NCI-H2196 (cell line): ENCODE data around the gene SLC49A4.

Source experiments
- DNase-seq: peaks from one replicate; lab custom pipeline; 2025; ENCODE audit not compliant: unreplicated experiment; lab: John Stamatoyannopoulos, UW

The SLC49A4 gene

GRCh38 chr3:122784436-122784835 lies 10.4 kb upstream of the SLC49A4 start:
- no peak for DNase-seq

GRCh38 chr3:122785231-122785630 lies 9.6 kb upstream of the SLC49A4 start:
- DNase-seq = no peak

DNA sequence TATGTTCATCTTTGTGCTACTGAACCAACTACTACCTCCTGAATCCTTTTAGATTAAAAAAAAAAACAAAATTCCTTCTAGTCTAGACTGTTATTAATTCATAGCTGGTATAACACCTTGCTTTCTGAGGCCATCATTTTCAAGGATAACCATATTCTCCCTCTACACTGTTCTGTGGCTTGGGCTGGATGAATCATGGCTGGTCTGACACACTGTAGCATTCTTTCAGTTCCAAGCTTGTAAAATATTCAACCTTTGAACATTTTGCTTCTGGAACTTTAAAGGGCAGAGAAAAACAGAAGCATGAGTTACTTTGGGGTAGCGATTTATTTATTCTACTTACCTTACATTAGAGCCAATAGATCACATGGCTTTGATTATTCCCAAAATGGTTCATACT lies 8.8 kb upstream of the SLC49A4 start:
- no peak for DNase-seq

DNA sequence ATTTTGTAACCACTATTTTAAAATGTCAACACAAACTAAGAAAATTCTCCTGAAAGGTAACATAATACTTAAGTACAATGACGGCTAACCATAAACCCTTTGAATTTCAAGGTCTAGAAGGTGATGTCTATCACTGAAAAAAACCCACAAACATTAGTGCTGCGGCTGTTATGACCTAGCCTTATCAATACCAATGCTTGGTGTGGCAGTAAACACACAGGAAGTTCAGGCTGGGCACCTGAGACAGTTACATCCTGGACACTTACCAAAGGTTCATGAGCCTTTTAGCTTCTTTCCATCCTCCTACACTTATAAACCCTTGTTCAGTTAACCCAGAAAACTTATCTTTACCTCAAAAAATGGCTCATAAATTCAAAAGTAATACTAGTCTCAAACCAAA lies 7.0 kb upstream of the SLC49A4 start:
- no peak for DNase-seq

DNA sequence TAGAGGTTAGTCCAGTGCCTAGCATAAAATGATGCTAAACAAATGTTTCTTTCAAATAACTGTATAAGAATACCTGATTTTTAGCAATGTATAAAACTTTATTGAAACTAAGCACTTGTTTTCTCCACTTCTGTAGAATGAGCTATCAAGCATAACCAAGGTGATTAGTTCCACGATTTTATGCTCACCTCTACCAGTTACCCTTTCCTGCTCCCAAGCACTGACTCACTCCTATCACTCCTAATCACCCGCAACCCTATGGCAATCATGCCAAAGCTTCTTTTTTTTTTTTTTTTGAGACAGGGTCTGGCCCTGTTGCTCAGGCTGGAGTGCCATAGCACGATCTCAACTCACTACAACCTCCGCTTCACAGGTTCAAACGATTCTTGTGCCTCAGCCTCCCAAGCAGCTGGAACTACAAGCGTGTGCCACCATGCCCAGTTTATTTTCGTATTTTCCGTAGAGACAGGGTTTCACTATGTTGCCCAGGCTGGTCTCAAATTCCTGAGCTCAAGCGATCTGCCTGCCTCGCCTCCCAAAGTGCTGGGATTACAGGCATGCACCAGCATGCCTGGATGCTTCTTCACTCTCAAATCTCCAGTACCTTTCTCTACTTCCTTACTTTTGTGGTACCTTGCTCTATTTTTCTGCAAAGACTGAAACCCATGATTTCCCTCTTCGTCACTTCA lies 5.1 kb upstream of the SLC49A4 start:
- DNase-seq = no peak

- DNase-seq = no peak
These were observed 1.1 kb upstream of the SLC49A4 start, which contains the start of gene HSPBAP1 for GRCh38 chr3:122793568-122794416. Gene HSPBAP1, minus strand, starts transcription at chr3:122793831. Its CDS starts 151 bp downstream, at chr3:122793680.

- DNase-seq = no peak
These were observed 438 bp upstream of the SLC49A4 start for GRCh38 chr3:122794483-122794778.

DNA sequence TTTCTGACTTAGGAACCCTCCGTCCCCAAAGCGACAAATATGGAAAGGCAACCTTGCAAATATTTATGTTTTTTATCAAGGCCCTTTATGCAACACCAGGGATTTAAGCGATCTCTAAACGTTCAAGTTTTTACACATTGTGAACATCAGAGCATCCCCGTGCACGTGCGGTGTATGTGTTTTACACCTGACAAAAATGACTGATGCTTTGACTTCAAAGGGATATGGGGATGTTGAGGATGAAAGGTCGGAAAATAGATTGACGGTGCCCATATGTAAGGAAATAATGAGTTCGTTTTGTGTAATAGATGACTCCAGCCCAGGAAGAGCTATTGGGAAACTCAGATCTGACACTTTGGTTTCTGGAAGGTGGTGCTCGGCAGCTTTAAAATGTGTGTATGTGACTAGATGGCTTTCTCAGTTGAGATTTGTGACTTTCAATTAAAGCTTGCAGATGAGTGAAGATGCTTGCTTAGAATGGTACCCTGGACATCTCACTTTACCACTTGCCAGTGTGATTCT lies 866 bp downstream of the SLC49A4 start:
- no peak for DNase-seq

- no peak for DNase-seq
These were observed 2.4 kb downstream of the SLC49A4 start for GRCh38 chr3:122797291-122797690.

GRCh38 chr3:122799322-122799721 lies 4.5 kb downstream of the SLC49A4 start:
- no peak for DNase-seq

DNA sequence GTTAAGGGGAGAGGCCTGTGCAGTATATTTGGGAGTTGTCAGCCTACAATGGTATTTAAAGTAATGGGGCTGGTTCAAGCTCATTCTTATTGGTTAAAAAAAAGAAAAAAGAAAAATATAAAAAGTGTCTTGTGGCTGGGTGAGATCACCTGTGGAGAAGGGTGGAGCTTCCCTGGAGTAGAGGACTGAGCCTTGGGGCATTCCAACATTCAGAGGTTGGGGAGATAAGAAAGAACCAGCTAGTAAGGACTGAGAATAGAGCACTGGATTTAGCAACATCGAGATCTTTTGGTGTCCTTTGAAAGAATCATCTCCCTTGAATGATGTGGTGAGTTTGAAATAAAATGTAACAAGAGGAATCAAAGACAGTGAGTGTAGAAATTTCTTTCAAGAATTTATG lies 5.2 kb downstream of the SLC49A4 start:
- no peak for DNase-seq

- DNase-seq = no peak
These were observed 5.9 kb downstream of the SLC49A4 start for GRCh38 chr3:122800706-122801237.

- no peak for DNase-seq
These were observed 7.5 kb downstream of the SLC49A4 start for GRCh38 chr3:122802323-122802722.

GRCh38 chr3:122803977-122804376 lies 9.1 kb downstream of the SLC49A4 start:
- DNase-seq = no peak

GRCh38 chr3:122810734-122811133 lies 15.9 kb downstream of the SLC49A4 start:
- DNase-seq = no peak

DNA sequence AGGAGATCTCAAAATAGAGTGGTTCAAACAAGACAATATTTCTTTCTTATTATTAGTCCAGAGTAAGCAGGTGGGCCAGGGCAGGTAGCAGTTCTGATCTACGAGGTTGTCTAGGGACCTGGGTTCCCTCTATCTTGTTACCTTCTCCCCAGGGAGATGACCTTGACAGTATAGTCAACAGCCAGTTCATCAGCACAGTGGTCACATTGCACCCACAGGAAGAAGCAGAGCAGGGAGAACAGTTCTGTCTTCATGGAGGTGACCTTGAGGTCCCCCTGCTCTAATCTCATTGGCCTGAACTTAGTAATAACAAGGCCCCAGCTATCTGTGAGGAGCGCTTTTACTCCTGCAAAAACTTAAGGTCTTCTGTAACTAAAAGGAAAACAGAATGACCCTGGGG lies 21.7 kb downstream of the SLC49A4 start:
- no peak for DNase-seq

DNA sequence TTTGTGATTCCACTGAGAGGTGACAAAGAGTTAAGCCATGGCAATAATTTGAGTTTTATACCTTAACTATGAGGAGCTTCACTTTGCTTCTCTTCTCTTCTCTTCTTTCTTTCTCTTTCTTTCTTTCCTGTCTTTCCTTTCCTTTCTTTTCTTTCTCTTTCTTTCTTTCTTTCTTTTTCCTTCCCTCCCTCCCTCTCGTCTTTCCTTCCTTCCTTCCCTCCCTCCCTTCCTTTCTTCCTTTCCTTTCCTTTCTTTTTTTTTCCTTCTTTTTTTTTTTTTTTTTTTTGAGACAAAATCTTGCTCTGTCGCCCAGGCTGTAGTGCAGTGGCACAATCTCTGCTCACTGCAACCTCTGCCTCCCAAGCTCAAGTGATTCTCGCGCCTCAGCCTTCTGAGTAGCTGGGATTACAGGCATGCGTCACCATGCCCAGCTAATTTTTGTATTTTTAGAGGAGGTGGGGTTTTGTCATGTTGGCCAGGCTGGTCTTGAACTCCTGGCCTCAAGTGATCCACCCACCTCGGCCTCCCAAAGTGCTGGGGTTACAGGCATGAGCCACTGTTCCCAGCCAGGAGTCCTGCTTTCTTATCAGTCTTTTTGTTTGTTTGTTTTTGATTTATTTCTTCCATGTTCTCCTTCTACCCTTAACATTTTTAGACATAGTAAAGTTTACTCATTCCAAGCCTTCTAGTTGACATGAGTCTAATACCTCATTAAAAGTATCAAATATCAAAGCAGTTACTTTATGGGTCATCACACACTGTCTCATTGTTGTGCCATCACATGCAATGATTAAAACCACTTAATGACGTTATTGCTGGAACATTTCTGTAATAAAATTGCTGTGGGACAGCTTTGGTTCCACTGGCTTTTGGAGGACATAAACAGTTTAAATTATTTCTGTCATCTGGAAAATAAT lies 29.9 kb downstream of the SLC49A4 start:
- DNase-seq = no peak

- no peak for DNase-seq
These were observed 30.6 kb downstream of the SLC49A4 start for GRCh38 chr3:122825460-122825859.

DNA sequence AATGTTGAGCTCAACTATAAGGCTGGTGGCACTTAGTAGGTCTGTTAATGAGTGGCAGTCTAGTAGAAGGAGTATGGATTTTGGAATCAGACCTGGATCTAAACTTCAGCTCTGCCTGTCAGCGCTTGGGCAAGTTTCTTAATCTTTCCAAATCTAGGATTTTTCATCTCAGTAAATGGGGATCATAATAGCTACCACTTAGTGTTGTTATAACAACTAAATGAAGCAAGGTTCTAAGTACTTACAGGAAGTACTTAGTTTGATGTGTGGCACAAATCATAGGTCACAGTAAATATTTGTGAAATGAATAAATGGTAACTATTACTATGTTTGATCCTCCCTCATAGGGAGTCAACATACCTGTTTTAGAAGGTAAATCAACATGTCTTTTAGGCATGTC lies 31.4 kb downstream of the SLC49A4 start:
- DNase-seq = no peak

GRCh38 chr3:122828281-122828680 lies 33.4 kb downstream of the SLC49A4 start:
- no peak for DNase-seq

DNA sequence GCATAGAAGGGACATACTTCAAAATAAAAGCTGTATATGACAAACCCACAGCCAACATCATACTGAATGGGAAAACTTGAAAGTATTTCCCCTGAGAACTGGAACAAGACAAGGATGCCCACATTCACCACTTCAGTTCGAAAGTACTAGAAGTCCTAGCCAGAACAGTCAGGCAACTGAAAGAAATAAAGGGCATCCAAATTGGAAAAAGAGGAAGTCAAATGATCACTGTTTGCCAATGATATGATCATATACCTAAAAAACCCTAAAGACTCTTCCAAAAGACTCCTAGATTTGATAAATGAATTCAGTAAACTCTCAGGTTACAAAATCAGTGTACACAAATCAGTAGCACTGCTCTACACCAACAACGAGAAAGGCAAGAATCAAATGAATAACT lies 40.7 kb downstream of the SLC49A4 start:
- no peak for DNase-seq
